Testis (tissue), 2 donors: Measurements from ENCODE around the gene POLR1G.

Source experiments
- CTCF ChIP-seq, 3 experiments: fragments of 450-650 bp in 2 of 3; fragments of 200-600 bp in 1 of 3; sonication (generic) in 1 of 3; IDR thresholded peaks; one replicate each; pipeline ENCODE4 v1.5.1; 2016 to 2019; ENCODE audit warnings: antibody characterized with exemption in 3 of 3, mild to moderate bottlenecking in 2 of 3, moderate library complexity in 1 of 3
- POLR2A ChIP-seq: fragments of 450-650 bp; IDR thresholded peaks from one replicate; pipeline ENCODE4 v1.6.1; 2017; ENCODE audit warnings: antibody characterized with exemption, mild to moderate bottlenecking, moderate library complexity

- TF ChIP-seq CTCF (IDR thresholded peaks at IDR 0.05) = no peak
- no peak for TF ChIP-seq POLR2A
These were observed 49.0 kb upstream of the POLR1G start for GRCh38 chr19:45357445-45357783.
